GM23248 (cell line): ENCODE data around the gene CCDC74B.
"Not testable (repeated sequence)": the region's sequence is repeated elsewhere in the genome, so short reads cannot be mapped to it uniquely, and the experiment has no call there.

Source experiments
- EZH2 ChIP-seq: fragments of 200-600 bp; sonication (generic); IDR thresholded peaks from 2 replicates; pipeline ENCODE4 v1.6.1; 2018; ENCODE audit warnings: antibody characterized with exemption, mild to moderate bottlenecking; ENCODE audit not compliant: insufficient read depth, poor library complexity, severe bottlenecking
- EZH2phosphoT487 ChIP-seq: fragments of 200-600 bp; sonication (generic); IDR thresholded peaks from 2 replicates; pipeline ENCODE4 v1.6.1; 2018; ENCODE audit warnings: antibody characterized with exemption, moderate library complexity, mild to moderate bottlenecking, low read depth; ENCODE audit not compliant: insufficient read depth

DNA sequence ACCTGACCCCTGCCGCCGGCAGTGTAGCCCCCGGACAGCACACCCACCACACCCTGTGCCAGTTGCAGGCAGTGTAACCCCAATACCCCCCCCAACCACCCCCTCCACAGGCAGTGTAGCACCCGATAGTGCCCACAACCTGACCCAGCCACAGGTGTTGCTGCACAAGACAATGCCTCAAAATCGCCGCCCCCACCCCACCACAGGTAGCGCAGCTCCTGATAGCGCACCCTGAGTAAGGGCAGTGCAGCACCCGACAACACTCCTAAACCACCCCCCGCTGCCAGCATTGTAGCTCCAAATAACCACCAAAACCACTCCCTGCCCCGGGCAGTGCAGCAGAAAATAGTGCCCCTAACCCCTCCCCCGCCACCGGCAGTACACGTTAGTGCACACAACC lies 16.4 kb downstream of the CCDC74B start:
- TF ChIP-seq EZH2, EZH2phosphoT487: not testable (repeated sequence)
